22Rv1 (cell line): ENCODE data around the gene LRRC73.

Experiments used
- ZFX ChIP-seq: fragments of 450-650 bp; IDR thresholded peaks from 2 replicates; pipeline ENCODE4 v1.6.1; 2017; ENCODE audit warnings: antibody characterized with exemption, borderline replicate concordance
- TF ChIP-seq, protein P1 (sequence below): fragments of 450-650 bp; IDR thresholded peaks from 2 replicates; pipeline ENCODE4 v1.5.1; 2017; ENCODE audit warnings: mild to moderate bottlenecking

DNA sequence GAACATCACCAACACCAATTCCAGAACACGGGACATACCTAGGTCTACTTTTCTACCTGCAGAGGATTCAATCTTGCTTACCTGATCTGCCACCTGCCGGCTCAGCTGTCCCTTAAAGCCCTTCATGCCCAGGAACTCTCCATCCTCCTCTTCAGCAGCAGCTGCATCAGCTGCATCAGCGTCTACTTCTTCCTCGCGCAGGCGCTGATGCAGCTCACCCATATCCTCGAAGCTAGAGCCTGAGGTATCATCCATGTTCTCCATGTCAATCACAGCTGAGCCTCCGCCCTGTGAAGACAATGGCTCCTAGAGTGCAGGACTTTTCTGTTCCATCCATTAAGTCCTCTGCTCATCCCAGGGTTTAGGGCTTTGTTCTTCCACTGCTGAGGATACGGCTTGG is 5.7 kb upstream of the LRRC73 start:
- TF ChIP-seq, protein P1, sequence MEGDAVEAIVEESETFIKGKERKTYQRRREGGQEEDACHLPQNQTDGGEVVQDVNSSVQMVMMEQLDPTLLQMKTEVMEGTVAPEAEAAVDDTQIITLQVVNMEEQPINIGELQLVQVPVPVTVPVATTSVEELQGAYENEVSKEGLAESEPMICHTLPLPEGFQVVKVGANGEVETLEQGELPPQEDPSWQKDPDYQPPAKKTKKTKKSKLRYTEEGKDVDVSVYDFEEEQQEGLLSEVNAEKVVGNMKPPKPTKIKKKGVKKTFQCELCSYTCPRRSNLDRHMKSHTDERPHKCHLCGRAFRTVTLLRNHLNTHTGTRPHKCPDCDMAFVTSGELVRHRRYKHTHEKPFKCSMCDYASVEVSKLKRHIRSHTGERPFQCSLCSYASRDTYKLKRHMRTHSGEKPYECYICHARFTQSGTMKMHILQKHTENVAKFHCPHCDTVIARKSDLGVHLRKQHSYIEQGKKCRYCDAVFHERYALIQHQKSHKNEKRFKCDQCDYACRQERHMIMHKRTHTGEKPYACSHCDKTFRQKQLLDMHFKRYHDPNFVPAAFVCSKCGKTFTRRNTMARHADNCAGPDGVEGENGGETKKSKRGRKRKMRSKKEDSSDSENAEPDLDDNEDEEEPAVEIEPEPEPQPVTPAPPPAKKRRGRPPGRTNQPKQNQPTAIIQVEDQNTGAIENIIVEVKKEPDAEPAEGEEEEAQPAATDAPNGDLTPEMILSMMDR = no peak
- TF ChIP-seq ZFX = no peak
